GM12878 (cell line): ENCODE results near the gene DIS3L2. TPM values are rescaled to one million over a fixed set of nuclear protein-coding genes. Genes with fewer than 3 reads are reported as not detected.

Experiments used
- BACH1 ChIP-seq: fragments of 450-650 bp; IDR thresholded peaks from 2 replicates; pipeline ENCODE4 v1.6.1; 2017; ENCODE audit warnings: mild to moderate bottlenecking, borderline replicate concordance
- BHLHE40 ChIP-seq, 2 experiments: fragments of 450-650 bp in 1 of 2; IDR thresholded peaks; 2 replicates each; pipeline ENCODE4 v1.6.1; 2011 to 2017; ENCODE audit warnings: low read depth in 2 of 2, borderline replicate concordance in 1 of 2, improper control_type of control experiment in 1 of 2, low read length in 1 of 2, mild to moderate bottlenecking in 1 of 2
- CHD4 ChIP-seq: fragments of 200-600 bp; sonication (generic); IDR thresholded peaks from 2 replicates; pipeline ENCODE4 v1.6.1; 2016; ENCODE audit warnings: mild to moderate bottlenecking
- CUX1 ChIP-seq: IDR thresholded peaks from 2 replicates; pipeline ENCODE4 v1.6.1; 2012; ENCODE audit warnings: improper control_type of control experiment, low read depth, low read length; ENCODE audit not compliant: insufficient replicate concordance
- EGR1 ChIP-seq, 2 experiments: IDR thresholded peaks; 1 replicate in 1 of 2; 2 replicates in 1 of 2; pipeline ENCODE4 v1.6.1; 2011 to 2012; ENCODE audit warnings: low read depth in 2 of 2, low read length in 2 of 2, borderline replicate concordance in 1 of 2, mild to moderate bottlenecking in 1 of 2, moderate library complexity in 1 of 2
- NR2F1 ChIP-seq: fragments of 450-650 bp; conservative IDR thresholded peaks from 2 replicates; pipeline ENCODE4 v1.6.1; 2017; ENCODE audit warnings: mild to moderate bottlenecking
- POU2F2 ChIP-seq: IDR thresholded peaks from 3 replicates; pipeline ENCODE4 v1.6.1; 2011; ENCODE audit warnings: low read depth, mild to moderate bottlenecking, low read length, borderline replicate concordance
- PRDM15 ChIP-seq: fragments of 450-650 bp; formaldehyde crosslinking; IDR thresholded peaks from 2 replicates; pipeline ENCODE4 v1.4.0; 2020; ENCODE audit warnings: mild to moderate bottlenecking, moderate library complexity
- RB1 ChIP-seq: fragments of 450-650 bp; formaldehyde crosslinking; IDR thresholded peaks from 2 replicates; pipeline ENCODE4 v1.6.1; 2017; ENCODE audit warnings: mild to moderate bottlenecking, borderline replicate concordance
- STAT3 ChIP-seq: IDR thresholded peaks from 2 replicates; pipeline ENCODE4 v1.6.1; 2011; ENCODE audit warnings: low read depth, low read length, improper control_type of control experiment
- TCF3 ChIP-seq: IDR thresholded peaks from 2 replicates; pipeline ENCODE4 v1.6.1; 2012; ENCODE audit warnings: low read depth, mild to moderate bottlenecking, low read length, borderline replicate concordance; ENCODE audit not compliant: insufficient read depth
- ZBTB4 ChIP-seq: fragments of 450-650 bp; formaldehyde crosslinking; IDR thresholded peaks from 2 replicates; pipeline ENCODE4 v1.4.0; 2022; ENCODE audit warnings: mild to moderate bottlenecking, moderate library complexity
- polyA plus RNA-seq, 11 experiments: library from polyadenylated mRNA; depleted of rRNA in 4 of 11; unstranded in 6 of 11; stranded (reverse) in 5 of 11; fragments of >200 nt; fragmentation: Nextera tagmentation in 4 of 11; fragmentation: Illumina TruSeq in 1 of 11; extraction: Ambion mirVana in 4 of 11; extraction: Trizol in 1 of 11; gene quantifications; 1 replicate in 1 of 11; 2 replicates in 10 of 11; pipeline versions ENCODE4 v1.2.1 to v1.2.3, GENCODE V29; 2011 to 2016; ENCODE audit warnings: inconsistent platforms in 2 of 11, missing spikeins in 2 of 11, low read depth in 1 of 11
- total RNA-seq, 4 experiments: library from RNA; depleted of rRNA in 3 of 4; stranded (reverse); fragments of >200 nt in 3 of 4; fragmentation: Illumina TruSeq in 1 of 4; extraction: Trizol in 1 of 4; gene quantifications; 2 replicates each; pipeline versions ENCODE4 v1.2.1 to v1.2.3, GENCODE V29; 2013 to 2021

DIS3L2 gene
- total and polyA plus RNA-seq, 10 of the 15 experiments (the other 5 are each of a cell fraction or from before 2014, with no cell fraction given) = 3.5 to 27.1 (median 16.0) TPM

GRCh38 chr2:231924889-231925275, 36.6 kb upstream of the DIS3L2 start (continued):
- TF ChIP-seq BHLHE40 (IDR thresholded peaks at IDR 0.05; ENCODE audit: borderline replicate concordance in 1 of 2, low read depth in 2 of 2, low read length in 1 of 2) (no peak), PRDM15 (no peak), POU2F2 (no peak), BACH1 (no peak), CHD4 (no peak), EGR1 (IDR thresholded peaks at IDR 0.05; ENCODE audit: borderline replicate concordance in 1 of 2, low read depth in 2 of 2, low read length in 2 of 2) (no peak), CUX1 (no peak), STAT3 (no peak), ZBTB4 (CRISPR knock-in tag) (no peak), RB1 (no peak), TCF3 (no peak), NR2F1 (no peak)
